Measurements from ENCODE around the gene C14orf93.
"Not testable (repeated sequence)": the region's sequence is repeated elsewhere in the genome, so short reads cannot be mapped to it uniquely, and the experiment has no call there.

Gene C14orf93

DNA sequence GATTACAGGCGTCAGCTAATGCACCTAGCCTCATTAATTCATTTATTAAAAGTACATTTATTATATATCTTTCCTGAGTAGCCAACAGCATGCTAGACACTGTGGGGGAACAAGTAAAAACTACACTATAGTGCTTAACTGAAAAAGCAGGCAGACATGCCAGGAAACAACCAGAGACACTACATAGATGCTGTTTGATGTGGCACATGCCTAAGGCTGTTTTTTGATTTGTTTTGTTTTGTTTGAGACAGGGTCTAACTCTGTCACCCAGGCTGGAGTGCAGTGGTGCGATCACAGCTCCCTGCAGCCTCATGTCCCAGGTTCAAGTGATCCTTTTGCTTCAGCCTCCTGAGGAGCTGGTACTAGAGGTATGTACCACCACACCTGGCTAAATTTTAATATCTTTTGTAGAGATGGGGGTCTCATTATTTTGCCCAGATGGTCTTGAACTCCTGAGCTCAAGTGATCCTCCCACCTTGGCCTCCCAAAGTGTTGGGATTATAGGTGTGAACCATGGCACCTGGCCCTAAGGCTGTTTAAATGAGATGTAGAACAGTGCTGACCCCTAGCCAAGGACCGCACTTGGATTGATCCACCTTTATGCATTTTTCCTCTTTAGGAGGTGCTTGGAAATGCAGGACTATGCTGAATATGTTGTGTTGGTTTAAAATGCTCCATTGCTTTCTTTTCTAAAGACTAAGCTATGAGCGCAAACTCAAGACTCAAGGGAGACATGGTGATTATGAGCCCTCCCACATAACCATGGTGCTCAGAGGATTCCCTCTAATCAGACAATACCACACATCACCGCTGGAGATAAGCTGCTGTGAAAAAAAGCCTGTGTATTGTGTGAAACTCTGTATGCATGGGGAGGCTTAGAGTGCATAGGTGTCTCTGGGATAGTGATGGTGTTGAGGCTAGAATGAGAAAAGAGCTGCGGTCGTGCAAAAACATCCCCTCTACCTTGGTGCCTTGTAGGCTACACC lies 10.5 kb upstream of the C14orf93 start:
- DNase-seq (ENCODE audit: low read depth), result no peak

DNA sequence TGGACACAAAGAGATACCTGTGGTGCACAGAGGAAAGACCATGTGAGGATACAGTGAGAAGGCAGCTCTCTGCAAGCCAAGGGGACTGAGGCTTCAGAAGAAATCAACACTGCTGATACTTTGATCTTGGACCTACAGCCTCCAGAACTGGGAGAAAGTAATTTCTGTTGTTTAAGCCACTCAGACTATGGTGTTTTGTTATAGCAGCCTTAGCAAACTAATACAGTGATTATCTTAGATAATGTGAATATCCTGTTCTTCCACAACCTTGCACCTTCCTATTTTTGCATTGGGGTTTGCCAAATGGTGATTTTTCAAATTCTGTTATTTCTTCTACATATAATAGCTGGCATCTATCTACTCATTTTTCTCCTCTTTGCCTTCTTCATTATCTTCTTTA lies 8.2 kb upstream of the C14orf93 start:
- no peak for DNase-seq (ENCODE audit: low read depth)

DNA sequence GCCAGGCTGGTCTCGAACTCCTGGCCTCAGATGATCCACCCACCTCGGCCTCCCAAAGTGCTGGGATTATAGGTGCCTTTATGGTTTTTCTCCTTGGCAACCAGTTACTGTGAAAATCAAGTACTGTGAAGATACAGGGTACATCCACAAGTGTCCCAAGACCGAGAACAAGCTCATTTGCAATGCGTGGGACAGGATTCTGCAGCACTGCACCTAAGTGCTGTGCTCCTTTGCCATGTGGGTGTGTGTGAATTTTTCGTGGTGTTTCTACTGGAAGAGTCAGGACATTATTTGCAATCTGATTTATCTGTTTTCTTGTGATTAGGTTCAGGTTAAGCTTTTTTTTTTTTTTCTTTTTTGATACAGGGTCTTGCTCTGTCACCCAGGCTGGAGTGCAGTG lies 7.1 kb upstream of the C14orf93 start:
- DNase-seq (ENCODE audit: low read depth), result no peak

DNA sequence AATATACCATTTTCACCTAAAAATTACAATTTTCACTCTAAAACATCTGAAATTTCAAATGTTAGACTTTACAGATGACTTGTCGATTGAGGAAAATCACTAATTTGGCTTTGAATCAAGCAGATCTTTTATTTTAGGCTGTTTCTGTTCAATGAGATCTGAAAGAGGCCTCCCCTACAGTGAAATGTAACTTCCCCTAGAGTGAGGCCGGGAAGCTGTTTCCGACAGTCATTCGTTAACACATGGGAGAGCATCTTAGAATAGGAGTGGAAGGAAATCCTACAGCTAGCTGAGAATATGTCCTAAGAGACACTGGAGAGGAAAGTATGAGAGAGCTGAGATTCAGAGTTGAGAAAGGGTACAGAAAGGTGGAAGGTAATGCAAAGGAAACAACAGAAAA lies 5.7 kb upstream of the C14orf93 start:
- no peak for DNase-seq (ENCODE audit: low read depth)

DNA sequence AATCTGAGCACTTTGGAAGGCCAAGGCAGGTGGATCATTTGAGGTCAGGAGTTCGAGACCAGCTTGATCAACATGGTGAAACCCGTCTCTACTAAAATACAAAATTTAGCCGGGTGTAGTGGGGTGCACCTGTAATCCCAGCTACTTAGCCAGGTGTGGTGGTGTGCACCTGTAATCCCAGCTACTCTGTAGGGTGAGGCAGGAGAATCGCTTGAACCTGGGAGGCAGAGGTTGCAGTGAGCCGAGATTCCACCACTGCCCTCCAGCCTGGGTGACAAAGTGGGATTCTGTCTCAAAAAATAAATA lies 3.8 kb upstream of the C14orf93 start:
- DNase-seq (ENCODE audit: low read depth), result not testable (repeated sequence)

DNA sequence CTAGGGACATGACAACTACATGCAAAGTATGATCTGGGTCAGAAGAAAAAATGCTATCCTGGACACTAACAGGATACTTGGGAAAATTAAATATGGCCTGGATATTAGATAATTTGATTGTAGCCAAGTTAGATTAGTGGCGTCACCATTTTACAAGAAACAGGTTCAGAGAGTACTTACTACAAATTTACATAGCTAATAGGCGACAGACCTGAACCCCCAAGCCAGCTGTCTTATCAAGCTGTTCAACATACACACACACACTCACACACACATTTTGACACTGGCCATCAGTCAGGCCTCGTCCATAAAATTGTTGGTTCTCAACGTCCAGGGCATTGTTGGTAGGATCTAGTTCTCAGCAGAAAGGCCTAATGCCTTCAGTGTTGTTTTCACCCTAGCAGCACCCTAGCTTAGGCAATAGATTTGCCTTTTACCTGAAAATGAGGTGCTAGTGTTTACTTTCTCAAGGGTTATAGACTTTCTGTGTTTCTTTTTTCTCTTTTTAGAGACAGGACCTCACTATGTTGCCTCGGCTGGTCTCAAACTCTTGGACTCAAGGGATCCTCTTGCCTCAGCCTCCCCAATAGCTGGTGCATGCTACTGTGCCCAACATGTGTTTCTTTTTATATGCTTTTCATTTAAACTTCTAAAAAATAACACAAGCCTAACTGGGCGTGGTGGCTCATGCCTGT lies 3.3 kb upstream of the C14orf93 start:
- no peak for DNase-seq (ENCODE audit: low read depth)

DNA sequence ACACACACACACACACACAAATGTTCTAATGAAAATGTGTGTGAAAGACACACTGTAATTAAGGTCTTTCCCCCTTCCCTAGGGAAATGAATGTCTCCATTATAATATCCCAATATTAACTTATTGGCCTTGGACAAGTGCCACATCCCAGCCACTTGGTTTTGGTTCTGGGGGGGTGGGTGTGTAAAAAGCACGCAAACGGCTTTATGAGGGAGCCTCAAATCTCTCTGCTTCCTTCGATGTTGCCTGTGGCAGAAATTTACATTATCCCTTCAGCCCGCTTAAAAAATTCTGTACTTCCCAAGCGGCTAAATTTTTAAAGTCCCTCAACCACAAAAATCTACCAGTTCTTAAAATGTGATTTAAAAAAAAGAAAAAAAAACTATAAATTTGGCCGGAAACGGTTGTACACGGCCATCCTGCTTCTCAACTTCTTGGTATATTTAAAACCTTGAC lies 432 bp downstream of the C14orf93 start:
- DNase-seq (ENCODE audit: low read depth), result no peak

DNA sequence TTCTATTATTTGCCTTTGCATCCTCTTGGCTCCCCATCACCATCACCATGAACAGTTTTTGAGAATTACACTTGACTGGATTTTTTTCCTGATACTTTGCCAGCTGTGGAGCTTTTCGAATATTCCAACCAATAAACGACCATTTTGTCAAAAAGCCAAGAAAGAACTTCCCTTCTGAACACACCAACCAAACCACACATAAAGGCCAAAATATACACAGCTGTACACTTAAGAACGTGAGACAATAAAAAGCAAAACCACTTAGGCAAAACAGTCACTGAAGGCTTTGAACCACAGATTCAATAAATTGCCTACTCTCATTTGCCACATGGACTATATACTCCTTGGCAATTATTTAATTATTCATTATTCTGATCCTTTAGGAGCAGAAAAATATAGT lies 1.1 kb downstream of the C14orf93 start:
- DNase-seq (ENCODE audit: low read depth), result no peak

DNA sequence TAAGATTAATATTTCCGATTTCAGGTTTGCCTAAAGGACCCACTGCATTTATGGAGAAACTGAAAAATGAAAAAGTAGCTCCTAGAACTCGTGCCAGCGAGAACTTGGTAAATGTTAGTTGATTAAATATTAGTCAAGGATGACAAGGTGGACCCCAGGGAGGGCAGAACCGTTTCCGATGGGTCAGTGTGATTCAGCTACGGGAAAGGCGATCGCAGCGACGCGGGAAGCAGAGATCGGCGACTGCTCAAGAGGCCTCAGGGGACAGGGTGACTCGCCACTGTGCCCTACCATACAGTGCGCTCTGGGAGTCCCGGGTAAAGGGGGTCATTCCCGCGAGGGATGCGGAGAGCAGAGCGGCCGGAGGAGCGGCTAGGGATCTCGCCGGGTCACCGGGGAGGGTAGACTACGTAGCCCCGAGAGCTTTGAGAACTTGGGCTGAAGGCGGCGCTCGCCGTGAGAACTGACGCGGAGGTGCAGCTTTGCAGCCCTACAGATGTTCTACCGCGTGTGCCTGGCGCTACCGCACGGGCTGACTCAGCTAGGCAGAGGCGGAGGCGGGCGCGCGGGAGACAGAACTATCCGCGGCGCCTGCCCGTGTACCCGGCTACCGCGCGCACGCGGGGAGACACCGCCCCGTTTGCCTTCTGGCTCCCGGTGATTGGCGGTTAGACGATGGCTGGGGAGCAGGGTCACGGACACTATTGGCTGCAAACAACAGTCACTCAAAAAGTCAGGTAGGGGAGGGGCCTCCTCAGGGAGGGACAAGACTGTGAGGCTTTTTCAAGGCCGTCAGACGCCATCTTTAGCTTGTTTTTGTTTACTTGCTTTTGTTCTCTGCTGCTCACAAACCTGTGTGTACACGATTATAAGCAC lies 3.2 kb downstream of the C14orf93 start:
- peak; percentile 91 for DNase-seq (ENCODE audit: low read depth)

DNA sequence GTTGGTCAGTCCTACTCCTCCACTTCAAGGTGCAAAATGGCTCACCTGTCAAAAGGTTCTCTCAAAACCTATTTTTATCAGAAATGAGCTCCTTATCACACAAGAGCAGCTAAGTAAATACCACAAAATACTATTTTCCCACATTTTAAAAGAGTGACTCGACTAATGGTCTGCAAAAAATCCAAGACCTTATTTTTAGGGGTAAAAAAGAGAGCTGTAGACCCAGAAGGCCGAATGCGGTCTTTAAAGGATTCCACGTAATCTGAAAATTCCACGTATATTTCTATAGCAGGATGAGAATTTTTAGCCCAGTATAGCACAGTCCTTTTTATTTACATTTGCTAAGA lies 3.8 kb downstream of the C14orf93 start:
- DNase-seq (ENCODE audit: low read depth), result no peak

DNA sequence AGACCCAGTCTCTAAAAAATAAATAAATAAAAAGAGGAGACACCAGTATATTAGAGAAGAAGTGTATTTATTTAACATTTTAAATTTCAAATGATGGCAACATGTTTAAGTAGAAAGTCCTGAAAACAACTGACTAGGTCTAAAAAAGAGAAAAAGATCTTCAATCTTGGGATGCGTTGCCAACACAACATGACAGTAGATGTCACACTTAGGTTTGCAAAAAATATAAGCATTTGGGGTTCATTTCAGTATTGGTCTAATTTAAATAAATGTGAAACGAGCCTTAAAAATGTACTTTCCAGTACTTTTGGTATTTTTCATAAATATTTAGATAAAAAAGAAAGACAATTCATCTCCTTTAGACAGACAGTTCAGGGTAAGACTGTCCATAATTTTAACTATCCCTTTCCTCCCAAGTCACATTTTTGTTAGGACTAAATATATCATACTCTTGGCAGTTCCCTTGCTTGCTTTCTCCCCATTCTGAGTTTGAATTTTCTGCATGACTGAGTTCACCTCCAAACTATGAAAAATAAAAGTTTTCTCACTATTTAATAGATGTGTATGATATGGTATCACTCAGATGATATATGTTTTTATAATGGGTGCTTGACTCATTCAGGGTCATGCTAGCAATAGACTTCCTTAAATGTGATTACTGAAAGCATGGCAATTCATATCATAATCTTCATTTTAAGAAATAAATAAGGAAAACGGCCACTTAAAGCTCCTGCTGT lies 4.3 kb downstream of the C14orf93 start:
- DNase-seq (ENCODE audit: low read depth), result no peak

DNA sequence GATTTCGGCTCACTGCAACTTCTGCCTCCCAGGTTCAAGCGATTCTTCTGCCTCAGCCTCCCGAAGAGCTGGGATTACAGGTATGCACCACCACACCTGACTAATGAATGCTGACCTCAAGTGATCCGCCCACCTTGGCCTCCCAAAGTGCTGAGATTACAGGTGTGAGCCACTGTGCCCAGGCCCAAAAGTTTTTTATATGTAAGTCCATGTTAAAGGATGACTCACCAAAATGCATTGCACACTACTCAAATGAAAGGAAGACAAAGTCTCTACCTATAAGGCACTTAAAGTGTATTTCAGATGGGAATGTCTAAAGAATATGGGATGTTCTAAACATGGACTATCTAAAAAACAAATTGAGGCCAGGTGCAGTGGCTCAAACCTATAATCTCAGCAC lies 5.7 kb downstream of the C14orf93 start:
- not testable (repeated sequence) for DNase-seq (ENCODE audit: low read depth)

DNA sequence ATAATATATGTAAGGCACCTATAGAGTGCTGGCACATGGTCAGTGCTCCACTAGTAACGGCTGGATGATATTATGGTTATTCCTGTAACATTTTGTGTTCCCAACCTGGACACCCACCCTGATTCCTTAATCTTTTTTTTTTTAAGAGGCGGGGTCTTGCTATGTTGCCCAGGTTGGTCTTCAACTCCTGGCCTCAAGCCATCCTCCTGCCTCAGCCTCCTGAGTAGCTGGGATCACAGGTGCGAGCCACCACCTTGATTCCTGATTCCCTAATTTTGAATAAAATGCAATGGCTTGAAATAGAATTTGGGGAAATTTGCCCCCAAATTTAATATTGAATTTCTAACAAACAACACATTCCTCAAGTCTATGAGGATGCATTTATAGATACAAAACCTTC lies 7.4 kb downstream of the C14orf93 start:
- DNase-seq (ENCODE audit: low read depth), result no peak

DNA sequence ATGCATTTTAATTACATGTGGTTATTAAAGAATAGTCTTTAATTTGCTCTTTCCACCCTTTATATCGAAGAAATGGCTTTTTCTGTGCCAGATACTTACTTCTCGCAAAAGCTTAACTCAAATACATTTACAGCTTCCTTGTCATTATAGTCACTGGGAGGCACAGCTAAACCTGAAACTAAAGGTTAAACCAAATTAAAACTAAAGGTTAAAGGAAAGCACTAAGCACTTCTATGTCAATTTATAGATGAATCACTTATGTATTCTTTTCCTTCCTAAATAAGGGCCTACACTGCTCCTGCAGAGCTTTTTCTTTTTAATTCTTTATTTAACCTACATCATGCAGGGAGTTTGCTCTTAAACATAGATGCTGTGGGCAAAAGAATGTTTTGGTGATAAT lies 9.1 kb downstream of the C14orf93 start:
- DNase-seq (ENCODE audit: low read depth), result no peak

DNA sequence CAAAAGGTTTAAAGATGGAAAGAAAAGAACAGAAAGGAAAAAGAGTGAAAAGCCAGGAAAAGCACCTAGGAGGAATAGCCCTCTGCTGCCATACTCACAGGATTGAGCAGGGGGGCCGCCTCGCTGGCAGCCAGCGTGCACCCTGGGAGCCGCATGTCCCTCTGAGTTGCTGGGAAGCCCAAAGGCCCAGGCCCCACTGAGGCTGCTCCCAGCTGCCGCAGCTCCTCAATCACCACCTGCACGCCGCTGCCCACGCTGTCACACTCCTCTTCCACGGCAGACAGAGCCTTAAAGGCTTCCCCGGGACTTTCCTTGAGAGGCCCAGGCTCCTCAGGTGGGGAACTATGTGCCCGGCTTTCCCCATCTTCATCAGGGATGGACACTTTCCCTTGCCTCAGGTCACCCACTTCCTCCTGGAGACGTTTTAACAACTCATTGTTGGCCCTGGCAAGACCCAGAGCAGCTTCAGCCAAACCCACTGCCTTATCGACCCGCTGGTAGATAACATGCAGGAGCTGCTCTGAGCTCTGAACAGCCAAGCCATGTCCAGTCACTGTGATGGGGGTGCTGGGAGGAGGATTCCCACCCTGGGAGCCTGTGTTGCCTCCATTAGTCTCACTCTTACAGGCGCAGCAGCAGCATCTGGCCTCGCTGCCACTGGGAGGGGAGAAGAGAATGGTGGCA lies 11.5 kb downstream of the C14orf93 start:
- DNase-seq (ENCODE audit: low read depth), result no peak

DNA sequence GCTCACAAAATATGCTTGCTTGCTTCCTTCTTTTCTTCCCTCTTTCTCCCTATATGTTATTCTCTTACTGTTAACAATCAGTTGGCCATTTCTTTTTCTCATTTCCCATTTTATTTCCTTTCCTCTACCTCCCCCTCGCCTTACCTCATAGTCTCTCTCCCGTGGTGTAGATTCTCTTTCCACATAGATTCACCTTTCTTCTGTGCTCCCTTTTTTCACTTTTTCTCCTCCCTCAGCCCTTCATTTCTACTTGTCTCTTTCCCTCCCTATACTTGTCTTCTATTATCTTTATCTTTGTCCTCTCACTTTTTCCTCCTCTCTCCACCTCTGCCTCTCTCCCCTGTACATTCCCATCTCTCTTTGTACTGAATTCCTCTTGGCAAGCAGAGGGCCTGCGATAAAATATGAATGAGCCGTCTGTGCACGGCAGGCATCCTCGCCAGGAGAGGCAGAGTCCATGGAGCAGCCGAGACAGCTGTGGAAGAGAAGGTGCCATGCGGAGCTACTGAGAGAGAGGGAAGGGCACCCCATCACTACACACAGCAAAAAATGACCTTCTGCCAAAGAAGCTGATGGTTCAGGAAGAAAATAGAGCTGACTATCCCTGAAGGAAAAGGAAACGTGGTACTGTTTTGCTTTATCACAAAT lies 12.1 kb downstream of the C14orf93 start:
- DNase-seq (ENCODE audit: low read depth), result no peak

DNA sequence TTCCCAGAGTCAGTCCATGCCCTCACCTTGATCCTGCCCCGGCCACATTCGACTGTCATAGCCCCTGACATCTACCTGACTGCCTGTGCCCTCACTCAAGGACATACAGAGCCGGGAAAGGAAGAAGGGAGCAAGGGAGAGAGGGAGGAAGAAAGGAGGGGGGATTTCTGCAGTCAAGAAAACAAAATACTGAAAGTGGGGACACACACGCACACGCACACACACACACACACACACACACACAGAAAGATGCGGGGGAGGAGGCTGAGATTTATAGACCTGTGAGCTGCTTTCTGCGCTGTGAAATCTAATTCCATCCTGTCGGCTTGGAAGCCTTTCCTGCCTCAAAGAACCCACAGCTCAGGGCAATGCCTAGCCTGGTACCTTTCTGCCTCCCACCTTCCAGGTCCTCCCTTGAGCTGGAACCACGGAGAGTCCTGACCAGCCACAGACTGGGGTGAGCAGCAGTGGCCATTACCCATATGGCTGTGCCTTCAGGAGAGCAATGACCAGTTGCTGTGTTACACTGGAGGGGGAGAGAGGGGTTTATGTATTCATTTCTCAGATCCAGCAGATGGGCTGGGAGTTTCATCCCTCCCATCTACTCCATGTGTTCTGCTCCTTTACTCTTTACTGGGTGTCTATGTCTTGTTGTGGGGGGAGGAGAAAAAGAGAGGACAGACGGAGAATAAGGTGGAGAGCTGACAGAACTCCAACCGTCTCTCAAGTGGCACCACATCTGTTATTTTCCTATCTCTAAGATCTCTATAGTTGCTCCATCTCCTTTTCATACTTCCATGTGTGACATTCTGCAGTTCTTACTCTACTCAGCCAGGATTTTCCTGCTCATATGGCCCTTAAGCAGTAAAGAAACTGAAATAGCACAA lies 12.9 kb downstream of the C14orf93 start:
- DNase-seq (ENCODE audit: low read depth), result no peak

DNA sequence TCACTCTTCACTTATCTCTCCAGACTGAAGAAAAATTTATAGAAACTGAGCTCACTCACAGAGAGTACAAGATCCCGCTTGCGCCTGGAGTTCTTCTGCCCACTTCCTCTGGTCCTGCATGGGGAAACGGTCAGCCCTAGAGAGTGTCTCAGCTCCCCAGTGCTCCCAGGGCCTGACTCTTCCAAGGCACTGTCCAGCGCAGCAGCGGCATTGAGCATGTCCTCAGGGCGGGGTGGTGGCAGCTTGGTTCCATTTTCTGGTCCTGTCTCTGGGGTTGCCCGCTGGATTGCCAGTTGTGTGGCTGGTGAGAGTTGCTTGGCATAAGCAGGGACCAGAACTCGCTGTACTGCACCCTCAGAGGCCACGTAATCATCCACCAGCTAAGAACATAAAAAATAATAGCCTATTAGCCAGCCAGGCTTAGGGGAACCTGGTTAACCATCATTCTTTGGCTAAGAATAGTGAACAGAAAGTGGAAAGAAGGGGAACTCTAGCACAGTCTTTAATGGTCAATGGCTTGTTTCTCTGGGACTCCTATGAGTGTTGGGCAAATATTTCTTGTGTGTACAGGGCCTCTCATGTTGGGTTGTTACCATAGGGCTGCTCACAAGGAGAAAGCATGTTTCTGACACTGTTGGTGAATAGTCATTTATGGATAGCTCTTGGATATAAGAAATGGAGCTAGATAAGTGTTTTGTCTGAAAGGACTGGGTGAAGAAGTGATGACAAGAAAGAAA lies 13.9 kb downstream of the C14orf93 start:
- DNase-seq (ENCODE audit: low read depth), result no peak

DNA sequence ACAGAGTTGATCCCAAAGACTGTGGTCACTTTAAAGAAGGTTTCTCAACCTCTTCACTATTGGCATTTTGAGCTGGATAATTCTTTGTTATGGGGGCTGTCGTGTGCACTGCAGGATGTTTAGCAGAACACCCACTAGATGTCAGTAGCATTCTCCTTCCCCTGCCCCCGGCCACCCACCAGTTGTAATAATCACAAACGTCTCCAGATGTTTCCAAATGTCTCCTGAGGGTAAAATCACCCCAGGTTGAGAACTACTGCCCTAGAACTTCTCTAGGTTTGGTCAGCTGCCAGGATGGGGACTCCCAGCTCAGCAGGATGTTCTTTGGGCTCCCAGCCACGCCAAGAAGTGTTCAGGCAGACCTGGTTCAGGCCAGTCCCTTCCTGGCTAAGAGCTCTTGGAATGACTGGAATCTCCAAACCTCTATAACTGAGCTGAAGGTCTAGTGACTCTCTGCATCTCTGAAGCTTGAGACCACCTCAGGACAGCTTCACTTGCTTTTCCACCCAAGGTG lies 15.1 kb downstream of the C14orf93 start:
- DNase-seq (ENCODE audit: low read depth), result no peak
